K562 (cell line): ENCODE results near the gene GAB2. TPM values are rescaled to one million over a fixed set of nuclear protein-coding genes. Genes with fewer than 3 reads are reported as not detected.

Experiments used
- BRD4 ChIP-seq: fragments of 200-600 bp; sonication (generic); IDR thresholded peaks from 2 replicates; pipeline ENCODE4 v1.6.1; 2017; ENCODE audit warnings: inconsistent platforms
- CEBPG ChIP-seq, 3 experiments: fragments of 200-800 bp in 1 of 3; sonication (Bioruptor generic) in 1 of 3; sonication (generic) in 1 of 3; formaldehyde crosslinking in 1 of 3; IDR thresholded peaks in 2 of 3; conservative IDR thresholded peaks in 1 of 3; 2 replicates each; pipeline versions ENCODE4 v1.6.1 to v1.8.0; 2016 to 2022; ENCODE audit warnings: missing compliant biosample characterization in 2 of 3, missing genetic modification characterization in 2 of 3, mild to moderate bottlenecking in 1 of 3, missing genetic modification reagents in 1 of 3
- ESRRA ChIP-seq: fragments of 450-650 bp; IDR thresholded peaks from 2 replicates; pipeline ENCODE4 v1.6.1; 2014; ENCODE audit warnings: low read depth, mild to moderate bottlenecking, moderate library complexity, borderline replicate concordance
- MXI1 ChIP-seq: IDR thresholded peaks from 2 replicates; pipeline ENCODE4 v1.6.1; 2011; ENCODE audit warnings: low read depth, mild to moderate bottlenecking, improper control_type of control experiment, low read length
- RBM39 ChIP-seq: fragments of 200-400 bp; formaldehyde crosslinking; optimal IDR thresholded peaks from 2 replicates; pipeline ENCODE3; 2018; ENCODE audit warnings: low read depth, low read length
- RFX5 ChIP-seq: IDR thresholded peaks from 2 replicates; pipeline ENCODE4 v1.6.1; 2011; ENCODE audit warnings: low read depth, mild to moderate bottlenecking, improper control_type of control experiment, low read length
- RNF2 ChIP-seq: sonication (generic); IDR thresholded peaks from 2 replicates; pipeline ENCODE4 v1.6.1; 2016
- SIN3B ChIP-seq: fragments of 450-650 bp; IDR thresholded peaks from 2 replicates; pipeline ENCODE4 v1.6.1; 2017; ENCODE audit warnings: low read depth, mild to moderate bottlenecking, moderate library complexity
- SREBF2 ChIP-seq: sonication (generic); formaldehyde crosslinking; IDR thresholded peaks from 2 replicates; pipeline ENCODE4 v1.4.0; 2020; ENCODE audit warnings: mild to moderate bottlenecking, missing genetic modification reagents
- TAF15 ChIP-seq: fragments of 200-400 bp; formaldehyde crosslinking; IDR thresholded peaks from 2 replicates; pipeline ENCODE4 v1.6.1; 2017; ENCODE audit warnings: mild to moderate bottlenecking, low read depth, low read length, moderate library complexity
- TARDBP ChIP-seq: fragments of 450-650 bp; IDR thresholded peaks from 2 replicates; pipeline ENCODE4 v1.6.1; 2016
- U2AF2 ChIP-seq: fragments of 200-400 bp; formaldehyde crosslinking; optimal IDR thresholded peaks from 2 replicates; pipeline ENCODE3; 2017; ENCODE audit warnings: low read depth, mild to moderate bottlenecking, low read length
- ZNF140 ChIP-seq: fragments of 250-450 bp; sonication (Bioruptor Pico); IDR thresholded peaks from 2 replicates; pipeline ENCODE4 v1.8.0; 2021; ENCODE audit warnings: moderate library complexity, mild to moderate bottlenecking, inconsistent platforms
- ZNF175 ChIP-seq: fragments of 200-800 bp; sonication (Bioruptor generic); IDR thresholded peaks from 2 replicates; pipeline ENCODE4 v1.6.1; 2016; ENCODE audit warnings: low read depth, mild to moderate bottlenecking, missing genetic modification characterization, missing compliant biosample characterization
- ZNF57 ChIP-seq: fragments of 450-650 bp; formaldehyde crosslinking; IDR thresholded peaks from 2 replicates; pipeline ENCODE4 v1.4.0; 2020; ENCODE audit warnings: mild to moderate bottlenecking, moderate library complexity
- polyA plus RNA-seq, 8 experiments: library from polyadenylated mRNA; depleted of rRNA in 4 of 8; stranded (reverse) in 5 of 8; unstranded in 3 of 8; fragments of >200 nt; fragmentation: Nextera tagmentation in 2 of 8; fragmentation: Illumina TruSeq in 1 of 8; extraction: Ambion mirVana in 2 of 8; extraction: Trizol in 1 of 8; gene quantifications; 2 replicates each; pipeline versions ENCODE4 v1.2.1 to v1.2.3, GENCODE V29; 2011 to 2014; ENCODE audit warnings: inconsistent platforms in 1 of 8, missing spikeins in 1 of 8
- total RNA-seq, 7 experiments: library from RNA; depleted of rRNA in 6 of 7; stranded (reverse); fragments of >200 nt in 6 of 7; fragmentation: Illumina TruSeq in 2 of 7; extraction: Trizol in 2 of 7; gene quantifications; 2 replicates each; pipeline versions ENCODE4 v1.2.1 to v1.2.3, GENCODE V29; 2011 to 2021; ENCODE audit warnings: low replicate concordance in 1 of 7
- TF ChIP-seq, protein P1 (sequence below): IDR thresholded peaks from 2 replicates; pipeline ENCODE4 v1.6.1; 2011; ENCODE audit not compliant: insufficient read length; ENCODE audit errors: extremely low read depth
- TF ChIP-seq, protein P2 (sequence below): fragments of 150-350 bp; IDR thresholded peaks from 2 replicates; pipeline ENCODE4 v1.6.1; 2014; ENCODE audit warnings: low read depth, mild to moderate bottlenecking, low read length, borderline replicate concordance
- TF ChIP-seq, protein P3 (sequence below): IDR thresholded peaks from 2 replicates; pipeline ENCODE4 v1.6.1; 2014; ENCODE audit warnings: antibody characterized with exemption
- TF ChIP-seq, protein P4 (sequence below): IDR thresholded peaks from 2 replicates; pipeline ENCODE4 v1.6.1; 2012; ENCODE audit warnings: low read depth, low read length, improper control_type of control experiment, borderline replicate concordance

The GAB2 gene
- total and polyA plus RNA-seq, 9 of the 15 experiments (the other 6 are each of a cell fraction or from before 2014, with no cell fraction given): 2.3 to 35.2 (median 16.1) TPM

DNA sequence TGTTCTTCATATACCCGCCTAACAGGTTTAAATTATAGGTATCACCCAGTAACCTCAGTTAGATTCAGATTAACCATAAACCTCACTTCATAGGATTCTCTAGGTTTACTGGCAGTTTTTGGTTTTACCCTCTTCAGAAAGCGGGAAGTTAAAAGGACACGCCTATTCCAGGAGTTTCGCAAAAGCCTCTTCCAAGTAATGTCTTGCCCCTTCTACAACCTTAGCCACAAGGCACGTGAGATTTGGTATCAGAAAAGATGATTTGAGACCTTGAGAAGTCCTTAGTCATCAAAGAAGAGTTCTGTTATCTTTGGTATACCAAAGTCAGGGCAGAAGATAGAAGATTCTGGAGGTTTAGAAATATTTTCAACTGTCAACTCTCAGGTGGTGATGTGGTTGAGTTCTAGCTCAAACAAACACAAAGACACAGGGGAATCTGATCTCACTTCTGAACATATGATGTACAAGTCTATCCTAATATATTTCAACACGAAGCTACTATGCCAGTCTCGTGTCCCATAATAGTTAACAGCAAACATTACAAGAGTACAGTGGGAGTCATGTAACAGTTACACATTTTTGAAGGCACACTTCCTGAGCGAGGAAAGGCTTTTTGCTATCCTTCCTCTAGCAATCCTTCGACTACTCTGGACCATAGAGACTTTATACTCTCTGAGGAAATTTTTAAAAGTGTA, 125.4 kb downstream of the GAB2 start (continued):
- TF ChIP-seq, protein P1, sequence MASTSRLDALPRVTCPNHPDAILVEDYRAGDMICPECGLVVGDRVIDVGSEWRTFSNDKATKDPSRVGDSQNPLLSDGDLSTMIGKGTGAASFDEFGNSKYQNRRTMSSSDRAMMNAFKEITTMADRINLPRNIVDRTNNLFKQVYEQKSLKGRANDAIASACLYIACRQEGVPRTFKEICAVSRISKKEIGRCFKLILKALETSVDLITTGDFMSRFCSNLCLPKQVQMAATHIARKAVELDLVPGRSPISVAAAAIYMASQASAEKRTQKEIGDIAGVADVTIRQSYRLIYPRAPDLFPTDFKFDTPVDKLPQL: no peak
- TF ChIP-seq TAF15 (no peak), RBM39 (no peak), ZNF140 (CRISPR knock-in tag) (no peak), TARDBP (no peak; the same call in 1 of the 2 replicates), CEBPG (CRISPR knock-in tag; IDR thresholded peaks at IDR 0.05) (peak; percentile 71; the same call in 1 of the 2 replicates), CEBPG (tag; conservative IDR thresholded peaks at IDR 0.05 in 1 of 2, IDR thresholded peaks at IDR 0.05 in 1 of 2) (peak; percentile 72 to 81), MXI1 (no peak), BRD4 (peak; percentile 39; the same call in 1 of the 2 replicates), SIN3B (0 out of 2 replicates have a peak, but pooled peaks have one; percentile 13), SREBF2 (CRISPR knock-in tag) (no peak), RNF2 (peak; percentile 92; the same call in 1 of the 2 replicates), U2AF2 (no peak), RFX5 (no peak), ZNF175 (CRISPR knock-in tag) (peak; percentile 57; the same call in 1 of the 2 replicates), ZNF57 (no peak), ESRRA (peak; percentile 97)
- TF ChIP-seq, protein P2, sequence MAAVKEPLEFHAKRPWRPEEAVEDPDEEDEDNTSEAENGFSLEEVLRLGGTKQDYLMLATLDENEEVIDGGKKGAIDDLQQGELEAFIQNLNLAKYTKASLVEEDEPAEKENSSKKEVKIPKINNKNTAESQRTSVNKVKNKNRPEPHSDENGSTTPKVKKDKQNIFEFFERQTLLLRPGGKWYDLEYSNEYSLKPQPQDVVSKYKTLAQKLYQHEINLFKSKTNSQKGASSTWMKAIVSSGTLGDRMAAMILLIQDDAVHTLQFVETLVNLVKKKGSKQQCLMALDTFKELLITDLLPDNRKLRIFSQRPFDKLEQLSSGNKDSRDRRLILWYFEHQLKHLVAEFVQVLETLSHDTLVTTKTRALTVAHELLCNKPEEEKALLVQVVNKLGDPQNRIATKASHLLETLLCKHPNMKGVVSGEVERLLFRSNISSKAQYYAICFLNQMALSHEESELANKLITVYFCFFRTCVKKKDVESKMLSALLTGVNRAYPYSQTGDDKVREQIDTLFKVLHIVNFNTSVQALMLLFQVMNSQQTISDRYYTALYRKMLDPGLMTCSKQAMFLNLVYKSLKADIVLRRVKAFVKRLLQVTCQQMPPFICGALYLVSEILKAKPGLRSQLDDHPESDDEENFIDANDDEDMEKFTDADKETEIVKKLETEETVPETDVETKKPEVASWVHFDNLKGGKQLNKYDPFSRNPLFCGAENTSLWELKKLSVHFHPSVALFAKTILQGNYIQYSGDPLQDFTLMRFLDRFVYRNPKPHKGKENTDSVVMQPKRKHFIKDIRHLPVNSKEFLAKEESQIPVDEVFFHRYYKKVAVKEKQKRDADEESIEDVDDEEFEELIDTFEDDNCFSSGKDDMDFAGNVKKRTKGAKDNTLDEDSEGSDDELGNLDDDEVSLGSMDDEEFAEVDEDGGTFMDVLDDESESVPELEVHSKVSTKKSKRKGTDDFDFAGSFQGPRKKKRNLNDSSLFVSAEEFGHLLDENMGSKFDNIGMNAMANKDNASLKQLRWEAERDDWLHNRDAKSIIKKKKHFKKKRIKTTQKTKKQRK: no peak
- TF ChIP-seq, protein P3, sequence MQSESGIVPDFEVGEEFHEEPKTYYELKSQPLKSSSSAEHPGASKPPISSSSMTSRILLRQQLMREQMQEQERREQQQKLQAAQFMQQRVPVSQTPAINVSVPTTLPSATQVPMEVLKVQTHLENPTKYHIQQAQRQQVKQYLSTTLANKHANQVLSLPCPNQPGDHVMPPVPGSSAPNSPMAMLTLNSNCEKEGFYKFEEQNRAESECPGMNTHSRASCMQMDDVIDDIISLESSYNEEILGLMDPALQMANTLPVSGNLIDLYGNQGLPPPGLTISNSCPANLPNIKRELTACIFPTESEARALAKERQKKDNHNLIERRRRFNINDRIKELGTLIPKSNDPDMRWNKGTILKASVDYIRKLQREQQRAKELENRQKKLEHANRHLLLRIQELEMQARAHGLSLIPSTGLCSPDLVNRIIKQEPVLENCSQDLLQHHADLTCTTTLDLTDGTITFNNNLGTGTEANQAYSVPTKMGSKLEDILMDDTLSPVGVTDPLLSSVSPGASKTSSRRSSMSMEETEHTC: peak; percentile 86
- TF ChIP-seq, protein P4, sequence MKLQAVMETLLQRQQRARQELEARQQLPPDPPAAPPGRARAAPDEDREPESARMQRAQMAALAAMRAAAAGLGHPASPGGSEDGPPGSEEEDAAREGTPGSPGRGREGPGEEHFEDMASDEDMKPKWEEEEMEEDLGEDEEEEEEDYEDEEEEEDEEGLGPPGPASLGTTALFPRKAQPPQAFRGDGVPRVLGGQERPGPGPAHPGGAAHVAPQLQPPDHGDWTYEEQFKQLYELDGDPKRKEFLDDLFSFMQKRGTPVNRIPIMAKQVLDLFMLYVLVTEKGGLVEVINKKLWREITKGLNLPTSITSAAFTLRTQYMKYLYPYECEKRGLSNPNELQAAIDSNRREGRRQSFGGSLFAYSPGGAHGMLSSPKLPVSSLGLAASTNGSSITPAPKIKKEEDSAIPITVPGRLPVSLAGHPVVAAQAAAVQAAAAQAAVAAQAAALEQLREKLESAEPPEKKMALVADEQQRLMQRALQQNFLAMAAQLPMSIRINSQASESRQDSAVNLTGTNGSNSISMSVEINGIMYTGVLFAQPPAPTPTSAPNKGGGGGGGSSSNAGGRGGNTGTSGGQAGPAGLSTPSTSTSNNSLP: peak; percentile 74; the same call in 1 of the 2 replicates
